Smooth muscle cell (in vitro differentiated cells): ENCODE measurements around the gene GPR22. TPM values are rescaled to one million over a fixed set of nuclear protein-coding genes. Genes with fewer than 3 reads are reported as not detected.

Experiments
- DNase-seq: peaks from one replicate; lab custom pipeline; 2025; ENCODE audit not compliant: unreplicated experiment; lab: John Stamatoyannopoulos, UW
- H2AFZ ChIP-seq: fragments of 200-600 bp; sonication (generic); 2 replicates; pipeline ENCODE4 v1.6.0; 2016; ENCODE audit warnings: antibody characterized with exemption, low read depth, mild to moderate bottlenecking
- H3F3A ChIP-seq: fragments of 200-600 bp; sonication (generic); 2 replicates; pipeline ENCODE4 v1.6.0; 2017; ENCODE audit warnings: antibody characterized with exemption, low read depth
- H3K27ac ChIP-seq: fragments of 200-600 bp; sonication (generic); 2 replicates; pipeline ENCODE4 v1.5.1; 2016; ENCODE audit warnings: low read depth, mild to moderate bottlenecking
- H3K27me3 ChIP-seq: fragments of 200-600 bp; sonication (generic); 2 replicates; pipeline ENCODE4 v1.6.1; 2016; ENCODE audit warnings: low read depth, mild to moderate bottlenecking
- H3K36me3 ChIP-seq: fragments of 200-600 bp; sonication (generic); 2 replicates; pipeline ENCODE4 v1.5.1; 2016; ENCODE audit warnings: low read depth
- H3K4me1 ChIP-seq: fragments of 200-600 bp; sonication (generic); 2 replicates; pipeline ENCODE4 v1.5.1; 2016; ENCODE audit warnings: low read depth
- H3K4me2 ChIP-seq: fragments of 200-600 bp; sonication (generic); 2 replicates; pipeline ENCODE4 v1.6.0; 2016; ENCODE audit warnings: mild to moderate bottlenecking
- H3K4me3 ChIP-seq: fragments of 200-600 bp; sonication (generic); 2 replicates; pipeline ENCODE4 v1.5.1; 2016; ENCODE audit warnings: mild to moderate bottlenecking
- H3K79me2 ChIP-seq: fragments of 200-600 bp; sonication (generic); 2 replicates; pipeline ENCODE4 v1.6.0; 2016; ENCODE audit warnings: low read depth, mild to moderate bottlenecking
- H3K9ac ChIP-seq: fragments of 200-600 bp; sonication (generic); 2 replicates; pipeline ENCODE4 v1.6.0; 2016; ENCODE audit warnings: low read depth
- H3K9me3 ChIP-seq: fragments of 200-600 bp; sonication (generic); replicated peaks from 2 replicates; pipeline ENCODE4 v1.5.1; 2016; ENCODE audit warnings: low read depth
- H4K20me1 ChIP-seq: fragments of 200-600 bp; sonication (generic); 2 replicates; pipeline ENCODE4 v1.6.0; 2016; ENCODE audit warnings: low read depth
- CTCF ChIP-seq: fragments of 200-600 bp; sonication (generic); IDR thresholded peaks from 2 replicates; pipeline ENCODE4 v1.5.1; 2017; ENCODE audit warnings: borderline replicate concordance, mild to moderate bottlenecking, antibody characterized with exemption; ENCODE audit not compliant: insufficient read depth, poor library complexity, severe bottlenecking
- WGBS: methylation state at CpG from one replicate; pipeline ENCODE4 v1.1.7; 2016; ENCODE audit warnings: low lambda C conversion rate; 5-methylcytosine and 5-hydroxymethylcytosine counted together
- polyA plus RNA-seq: library from polyadenylated mRNA; unstranded; fragments of >200 nt; fragmentation: Nextera tagmentation; extraction: Ambion mirVana; gene quantifications from 2 replicates; pipeline ENCODE4 v1.2.1, GENCODE V29; 2016
- total RNA-seq: library from RNA; depleted of rRNA; stranded (reverse); fragments of >200 nt; gene quantifications from 2 replicates; pipeline ENCODE4 v1.2.3, GENCODE V29; 2014

GPR22 gene
- total and polyA plus RNA-seq, 2 experiments from 2014 or later, result 0.08 TPM; not detected in 1

DNA sequence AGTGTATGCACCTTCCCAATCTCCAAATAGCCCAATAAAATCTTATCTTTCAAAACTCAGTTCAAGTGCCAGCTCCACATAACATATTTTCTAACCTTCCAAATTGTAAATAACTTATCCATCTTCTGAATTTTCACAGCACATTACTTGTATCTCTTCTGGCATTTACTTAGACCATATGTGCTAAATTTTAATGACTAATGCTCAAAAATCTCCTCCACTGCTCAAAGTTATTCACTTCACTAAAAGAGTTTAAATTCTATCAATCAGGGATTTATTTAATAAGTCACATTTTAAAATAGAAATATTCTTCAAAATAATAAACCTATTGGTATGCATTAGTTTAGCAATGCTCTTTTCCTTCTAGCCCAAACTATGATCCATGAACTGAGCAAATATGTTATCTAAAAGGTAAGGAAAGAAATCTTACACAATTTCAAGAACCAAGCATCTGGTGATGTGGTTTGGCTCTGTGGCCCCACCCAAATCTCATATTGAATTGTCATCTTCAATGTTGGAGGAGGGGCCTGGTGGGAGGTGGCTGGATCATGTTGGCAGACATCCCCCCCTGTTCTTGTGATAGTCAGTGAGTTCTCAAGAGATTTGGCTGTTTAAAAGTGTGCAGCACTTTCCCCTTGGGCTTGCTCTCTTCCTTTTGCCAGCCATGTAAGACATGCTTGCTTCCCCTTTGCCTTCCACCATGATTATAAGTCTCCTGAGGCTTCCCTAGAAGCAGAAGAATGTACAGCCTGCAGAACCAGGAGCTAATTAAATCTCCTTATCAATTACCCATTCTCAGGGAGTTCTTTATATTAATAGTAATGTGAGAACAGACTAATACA lies 28.1 kb upstream of the GPR22 start:
- Histone ChIP-seq H3K9me3 (no peaks in the 10 kb centered on the region), H3K27ac (no peak overlapping the region), H4K20me1 (no peaks in the 10 kb centered on the region), H3K4me2 (no peak overlapping the region), H3K36me3 (no peaks in the 10 kb centered on the region), H3F3A (no peaks in the 10 kb centered on the region), H3K27me3 (no peaks in the 10 kb centered on the region), H3K9ac (no peak overlapping the region), H3K79me2 (no peaks in the 10 kb centered on the region), H3K4me1 (no peaks in the 10 kb centered on the region), H2AFZ (no peak overlapping the region), H3K4me3 (no peak overlapping the region)
- TF ChIP-seq CTCF, result no peak
- DNase-seq, result no peak

GRCh38 chr7:107442678-107443077 lies 27.2 kb upstream of the GPR22 start:
- Histone ChIP-seq H3K4me3 (no peak overlapping the region), H3K36me3 (no peaks in the 10 kb centered on the region), H3K27me3 (no peaks in the 10 kb centered on the region), H3K4me1 (no peaks in the 10 kb centered on the region), H3K9ac (no peak overlapping the region), H3K27ac (no peak overlapping the region), H4K20me1 (no peaks in the 10 kb centered on the region), H3K9me3 (no peaks in the 10 kb centered on the region), H2AFZ (no peak overlapping the region), H3K4me2 (no peak overlapping the region), H3F3A (no peaks in the 10 kb centered on the region), H3K79me2 (no peaks in the 10 kb centered on the region)
- TF ChIP-seq CTCF, result no peak
- 97% methylated on average over 1 of the region's 1 CpG for WGBS
- no peak for DNase-seq

- DNase-seq, result no peak
- no peaks in the 10 kb centered on the region for H3K36me3 ChIP-seq
- no peaks in the 10 kb centered on the region for H3K27me3 ChIP-seq
- TF ChIP-seq CTCF, result no peak
- H3K79me2 ChIP-seq, result no peaks in the 10 kb centered on the region
- no peaks in the 10 kb centered on the region for H3K4me1 ChIP-seq
- H4K20me1 ChIP-seq, result no peaks in the 10 kb centered on the region
- H3K4me3 ChIP-seq, result no peak overlapping the region
- no peak overlapping the region for H3K4me2 ChIP-seq
- no peaks in the 10 kb centered on the region for H3F3A ChIP-seq
- no peak overlapping the region for H3K9ac ChIP-seq
- no peak overlapping the region for H3K27ac ChIP-seq
- no peaks in the 10 kb centered on the region for H3K9me3 ChIP-seq
- H2AFZ ChIP-seq, result no peak overlapping the region
- 100% methylated on average over 1 of the region's 1 CpG for WGBS
These were observed 23.3 kb upstream of the GPR22 start for GRCh38 chr7:107446531-107446930.

DNA sequence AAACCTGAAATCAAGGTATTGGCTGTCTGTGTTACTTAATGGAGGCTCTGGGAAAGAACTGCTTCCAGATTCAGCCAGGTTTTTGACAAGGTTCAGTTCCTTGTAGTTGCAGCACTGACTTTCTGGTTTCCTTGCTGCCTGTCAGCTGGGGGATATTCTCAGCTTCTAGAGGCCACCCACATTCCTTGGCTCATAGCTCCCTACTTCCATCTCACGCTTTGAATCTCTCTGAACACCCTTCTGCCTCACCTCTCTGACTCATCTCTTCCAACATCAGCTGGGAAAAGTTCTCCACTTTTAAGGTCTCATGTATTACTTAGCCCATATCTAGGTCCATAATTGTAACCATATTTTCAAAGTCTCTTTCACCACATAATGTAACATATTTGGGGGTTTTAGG lies 22.9 kb upstream of the GPR22 start:
- no peaks in the 10 kb centered on the region for H3K79me2 ChIP-seq
- H3K9ac ChIP-seq, result no peak overlapping the region
- H3K27me3 ChIP-seq, result no peaks in the 10 kb centered on the region
- no peaks in the 10 kb centered on the region for H4K20me1 ChIP-seq
- H3K4me2 ChIP-seq, result no peak overlapping the region
- no peaks in the 10 kb centered on the region for H3F3A ChIP-seq
- no peaks in the 10 kb centered on the region for H3K9me3 ChIP-seq
- no peak for TF ChIP-seq CTCF
- 71% methylated on average over 1 of the region's 1 CpG for WGBS
- H2AFZ ChIP-seq, result no peak overlapping the region
- H3K4me3 ChIP-seq, result no peak overlapping the region
- no peaks in the 10 kb centered on the region for H3K36me3 ChIP-seq
- no peaks in the 10 kb centered on the region for H3K4me1 ChIP-seq
- no peak for DNase-seq
- H3K27ac ChIP-seq, result no peak overlapping the region
